HEK293T (cell line): ENCODE data around the gene CRTAP.

Experiments used
- BHLHE40 ChIP-seq: fragments of 450-650 bp; IDR thresholded peaks from 2 replicates; pipeline ENCODE4 v1.6.1; 2016; ENCODE audit warnings: mild to moderate bottlenecking, moderate library complexity, borderline replicate concordance
- ELF4 ChIP-seq: fragments of 450-650 bp; IDR thresholded peaks from 2 replicates; pipeline ENCODE4 v1.6.1; 2017; ENCODE audit warnings: antibody characterized with exemption
- FOXA1 ChIP-seq: fragments of 450-650 bp; IDR thresholded peaks from 2 replicates; pipeline ENCODE4 v1.6.1; 2016; ENCODE audit warnings: mild to moderate bottlenecking
- FOXK2 ChIP-seq: fragments of 450-650 bp; IDR thresholded peaks from 2 replicates; pipeline ENCODE4 v1.6.1; 2016; ENCODE audit warnings: mild to moderate bottlenecking
- FOXM1 ChIP-seq: fragments of 450-650 bp; IDR thresholded peaks from 2 replicates; pipeline ENCODE4 v1.6.1; 2017; ENCODE audit warnings: mild to moderate bottlenecking, borderline replicate concordance
- HDGF ChIP-seq: fragments of 450-650 bp; IDR thresholded peaks from 2 replicates; pipeline ENCODE4 v1.6.1; 2017; ENCODE audit warnings: antibody characterized with exemption, borderline replicate concordance
- LEF1 ChIP-seq: fragments of 450-650 bp; IDR thresholded peaks from 2 replicates; pipeline ENCODE4 v1.6.1; 2017; ENCODE audit warnings: mild to moderate bottlenecking, borderline replicate concordance
- SP1 ChIP-seq: fragments of 450-650 bp; IDR thresholded peaks from 2 replicates; pipeline ENCODE4 v1.6.1; 2017
- SUZ12 ChIP-seq: fragments of 450-650 bp; IDR thresholded peaks from 2 replicates; pipeline ENCODE4 v1.6.1; 2016; ENCODE audit warnings: mild to moderate bottlenecking
- TARDBP ChIP-seq: fragments of 450-650 bp; IDR thresholded peaks from 2 replicates; pipeline ENCODE4 v1.6.1; 2016
- ZNF384 ChIP-seq: fragments of 450-650 bp; IDR thresholded peaks from 2 replicates; pipeline ENCODE4 v1.6.1; 2016
- TF ChIP-seq, protein P1 (sequence below): fragments of 450-650 bp; IDR thresholded peaks from 2 replicates; pipeline ENCODE4 v1.6.1; 2016

DNA sequence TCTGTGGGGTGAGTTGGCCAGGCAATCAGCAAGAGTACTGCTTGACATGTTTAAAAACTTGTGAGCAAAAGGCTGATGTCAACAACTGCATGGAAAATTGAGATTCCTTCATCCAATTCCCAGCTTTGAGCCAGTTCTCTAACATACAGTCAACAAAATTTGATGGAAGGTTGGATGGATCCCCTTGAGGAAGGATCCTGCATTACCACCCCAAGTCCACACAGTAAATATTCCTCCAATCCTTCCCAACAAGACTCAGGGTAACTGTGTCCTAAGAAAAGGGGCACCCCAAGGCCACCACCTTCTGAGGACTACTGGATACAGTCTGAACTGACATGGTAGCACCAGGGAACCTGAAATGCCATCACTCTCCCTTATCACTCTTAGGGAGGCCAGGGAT lies 32.0 kb upstream of the CRTAP start:
- TF ChIP-seq BHLHE40 = no peak
- TF ChIP-seq FOXA1 = no peak
- no peak for TF ChIP-seq LEF1
- TF ChIP-seq SUZ12 = no peak
- TF ChIP-seq, protein P1, sequence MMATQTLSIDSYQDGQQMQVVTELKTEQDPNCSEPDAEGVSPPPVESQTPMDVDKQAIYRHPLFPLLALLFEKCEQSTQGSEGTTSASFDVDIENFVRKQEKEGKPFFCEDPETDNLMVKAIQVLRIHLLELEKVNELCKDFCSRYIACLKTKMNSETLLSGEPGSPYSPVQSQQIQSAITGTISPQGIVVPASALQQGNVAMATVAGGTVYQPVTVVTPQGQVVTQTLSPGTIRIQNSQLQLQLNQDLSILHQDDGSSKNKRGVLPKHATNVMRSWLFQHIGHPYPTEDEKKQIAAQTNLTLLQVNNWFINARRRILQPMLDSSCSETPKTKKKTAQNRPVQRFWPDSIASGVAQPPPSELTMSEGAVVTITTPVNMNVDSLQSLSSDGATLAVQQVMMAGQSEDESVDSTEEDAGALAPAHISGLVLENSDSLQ = no peak
- TF ChIP-seq SP1 = no peak
- no peak for TF ChIP-seq FOXM1
- no peak for TF ChIP-seq HDGF
- TF ChIP-seq FOXK2 = no peak
- TF ChIP-seq ELF4 = no peak
- no peak for TF ChIP-seq TARDBP
- no peak for TF ChIP-seq ZNF384
